Mucosa of rectum (tissue), 2 donors: ENCODE results near the gene CLIP3.
A peak's percentile ranks its signal among the peaks of the same experiment; 100 is the strongest.
"Not testable (repeated sequence)": the region's sequence is repeated elsewhere in the genome, so short reads cannot be mapped to it uniquely, and the experiment has no call there.

Source experiments
- H3K27ac ChIP-seq, 2 donors: one replicate each; pipeline ENCODE4 v1.7.0; 2013; ENCODE audit warnings: inconsistent platforms in 2 of 2, low read depth in 2 of 2, low read length in 2 of 2
- H3K27me3 ChIP-seq, 2 donors: one replicate each; pipeline ENCODE4 v1.7.0; 2013; ENCODE audit warnings: low read length in 2 of 2; ENCODE audit not compliant: control insufficient read depth in 2 of 2, insufficient read depth in 2 of 2
- H3K36me3 ChIP-seq, 2 donors: one replicate each; pipeline ENCODE4 v1.7.0; 2013; ENCODE audit warnings: low read length in 2 of 2; ENCODE audit not compliant: control insufficient read depth in 2 of 2, insufficient read depth in 2 of 2
- H3K4me1 ChIP-seq, 2 donors: one replicate each; pipeline ENCODE4 v1.7.0; 2013; ENCODE audit warnings: low read length in 2 of 2, mild to moderate bottlenecking in 1 of 2; ENCODE audit not compliant: control insufficient read depth in 2 of 2, insufficient read depth in 2 of 2
- H3K4me3 ChIP-seq, 2 donors: one replicate each; pipeline ENCODE4 v1.7.0; 2013; ENCODE audit warnings: low read length in 2 of 2
- H3K9ac ChIP-seq, 2 donors: one replicate each; pipeline ENCODE4 v1.7.0; 2013; ENCODE audit warnings: low read length in 2 of 2, low read depth in 1 of 2, mild to moderate bottlenecking in 1 of 2
- H3K9me3 ChIP-seq, 2 donors: one replicate each; pipeline ENCODE4 v1.7.0; 2013; ENCODE audit warnings: low read length in 2 of 2; ENCODE audit not compliant: control insufficient read depth in 2 of 2
- donor health status: healthy.
- donor health status: Normal muscosa, but diverticular disease.

The CLIP3 gene

GRCh38 chr19:36032251-36033104 lies at the start of gene CLIP3:
Gene CLIP3, minus strand, starts transcription at chr19:36032873. Its CDS starts 516 bp downstream, at chr19:36032357.
- H3K4me1 ChIP-seq: no peaks in the 10 kb centered on the region
- H3K36me3 ChIP-seq: peaks cover 0 to 4% of the 10 kb centered on the region in 2 donors
- H3K27ac ChIP-seq: peak within 1 kb of the TSS in 1 of 2 donors; percentile 23
- peak within 1 kb of the TSS; percentile 54 to 63 for H3K4me3 ChIP-seq
- H3K9ac ChIP-seq: no peak within 1 kb of the TSS
- H3K9me3 ChIP-seq: no peaks in the 10 kb centered on the region
- H3K27me3 ChIP-seq: no peaks in the 10 kb centered on the region

GRCh38 chr19:36081894-36082293 lies 49.2 kb upstream of the CLIP3 start:
- H3K27me3 ChIP-seq: no peaks in the 10 kb centered on the region
- H3K4me1 ChIP-seq: no peaks in the 10 kb centered on the region
- no peak overlapping the region for H3K9ac ChIP-seq
- H3K9me3 ChIP-seq: no peaks in the 10 kb centered on the region
- H3K4me3 ChIP-seq: no peak overlapping the region
- peaks cover 0 to 2% of the 10 kb centered on the region in 2 donors for H3K36me3 ChIP-seq
- no peak overlapping the region for H3K27ac ChIP-seq

DNA sequence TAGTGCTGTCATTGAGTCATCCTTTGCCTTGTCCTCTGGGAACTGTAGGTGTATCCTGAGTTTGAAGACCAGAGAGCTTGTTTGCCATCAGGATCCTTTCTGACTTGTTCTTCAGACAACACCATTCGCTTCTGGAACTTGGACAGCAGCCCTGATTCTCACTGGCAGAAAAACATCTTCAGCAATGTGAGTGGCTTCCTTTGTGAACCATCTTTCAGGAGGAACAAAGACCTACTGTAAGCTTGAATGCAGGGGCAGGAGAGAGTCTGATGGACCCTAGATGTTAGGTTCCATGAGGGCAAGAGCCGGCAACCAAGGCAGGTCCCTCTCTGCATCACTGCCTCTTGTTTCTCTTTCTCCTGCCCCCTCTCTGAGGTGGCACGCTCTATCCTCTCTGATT lies 48.7 kb upstream of the CLIP3 start:
- no peaks in the 10 kb centered on the region for H3K9me3 ChIP-seq
- no peaks in the 10 kb centered on the region for H3K4me1 ChIP-seq
- peaks cover 0 to 2% of the 10 kb centered on the region in 2 donors for H3K36me3 ChIP-seq
- H3K27me3 ChIP-seq: no peaks in the 10 kb centered on the region
- no peak overlapping the region for H3K27ac ChIP-seq
- no peak overlapping the region for H3K4me3 ChIP-seq
- H3K9ac ChIP-seq: no peak overlapping the region

GRCh38 chr19:36079389-36079945 lies 46.8 kb upstream of the CLIP3 start:
- Histone ChIP-seq H3K36me3 (peaks cover 0 to 2% of the 10 kb centered on the region in 2 donors), H3K27me3 (no peaks in the 10 kb centered on the region), H3K9me3 (no peaks in the 10 kb centered on the region), H3K4me3 (no peak overlapping the region), H3K4me1 (no peaks in the 10 kb centered on the region), H3K27ac (no peak overlapping the region), H3K9ac (no peak overlapping the region)

DNA sequence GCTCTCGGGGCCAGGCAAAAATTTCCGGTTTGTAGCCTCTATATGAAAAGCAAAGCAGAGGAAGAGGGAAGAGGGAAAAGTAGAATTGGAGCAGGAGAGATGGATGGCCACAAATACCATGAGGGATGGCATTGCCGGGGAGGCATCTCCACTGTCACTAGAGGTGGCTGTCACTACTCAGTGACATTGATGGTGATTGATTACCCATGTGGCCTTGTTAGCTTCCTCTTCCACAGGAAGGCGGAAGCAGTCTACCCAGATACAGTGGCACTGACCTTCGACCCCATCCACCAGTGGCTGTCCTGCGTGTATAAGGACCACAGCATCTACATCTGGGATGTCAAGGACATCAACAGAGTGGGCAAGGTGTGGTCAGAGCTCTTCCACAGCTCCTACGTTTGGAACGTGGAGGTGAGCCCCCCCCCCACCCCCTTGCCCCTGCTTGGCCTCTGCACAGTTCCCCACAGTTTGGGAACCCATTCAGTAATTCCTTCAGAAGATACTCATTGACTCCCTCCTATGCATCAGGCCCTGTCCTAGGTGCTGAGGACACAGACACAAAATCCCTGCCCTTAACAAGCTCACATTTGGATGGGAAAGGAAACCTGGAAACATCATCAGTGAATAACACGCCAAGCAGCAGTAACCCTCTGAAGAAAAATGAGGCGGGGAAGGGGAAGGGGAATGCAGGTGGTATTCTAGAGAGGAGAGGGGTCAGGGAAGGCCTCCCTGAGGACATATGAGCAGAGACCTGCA lies 40.6 kb upstream of the CLIP3 start:
- H3K9me3 ChIP-seq: no peaks in the 10 kb centered on the region
- H3K36me3 ChIP-seq: peaks cover 0 to 2% of the 10 kb centered on the region in 2 donors
- no peak overlapping the region for H3K9ac ChIP-seq
- no peaks in the 10 kb centered on the region for H3K27me3 ChIP-seq
- H3K27ac ChIP-seq: no peak overlapping the region
- H3K4me3 ChIP-seq: no peak overlapping the region
- peaks cover 0 to 2% of the 10 kb centered on the region in 2 donors for H3K4me1 ChIP-seq

DNA sequence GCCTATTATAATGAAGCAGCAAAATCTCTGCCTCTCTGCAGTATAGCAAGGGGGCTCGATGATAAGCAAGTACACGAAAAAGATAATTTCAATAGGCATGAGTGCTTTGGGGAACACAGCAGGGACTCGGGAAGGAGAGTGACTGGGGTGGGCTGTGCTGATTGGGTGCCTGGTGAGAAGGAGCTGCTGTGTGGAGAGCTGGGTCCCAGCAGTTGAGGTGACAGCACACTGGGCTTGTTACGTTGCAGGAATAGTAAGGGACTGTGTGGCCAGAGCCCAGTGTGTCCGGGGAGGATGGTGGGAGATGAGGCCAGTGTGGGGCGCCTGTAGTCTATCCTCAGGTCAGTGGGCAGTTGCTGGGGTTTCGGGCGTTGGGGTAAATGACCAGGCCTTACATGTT lies 39.4 kb upstream of the CLIP3 start:
- Histone ChIP-seq H3K9me3 (no peaks in the 10 kb centered on the region), H3K27me3 (no peaks in the 10 kb centered on the region), H3K36me3 (peaks cover 0 to 2% of the 10 kb centered on the region in 2 donors), H3K4me3 (no peak overlapping the region), H3K9ac (no peak overlapping the region), H3K27ac (no peak overlapping the region), H3K4me1 (peaks cover 0 to 2% of the 10 kb centered on the region in 2 donors)

- not testable (repeated sequence) for H3K9me3 ChIP-seq, H3K4me1 ChIP-seq, H3K27me3 ChIP-seq, H3K27ac ChIP-seq, H3K4me3 ChIP-seq, H3K36me3 ChIP-seq, H3K9ac ChIP-seq
Observed at GRCh38 chr19:36068810-36069499, 36.3 kb upstream of the CLIP3 start.

- Histone ChIP-seq H3K36me3 (no peaks in the 10 kb centered on the region), H3K4me1 (peaks cover 0 to 2% of the 10 kb centered on the region in 2 donors)
Observed at GRCh38 chr19:36067681-36068080, 35.0 kb upstream of the CLIP3 start.

GRCh38 chr19:36064826-36065225 lies 32.2 kb upstream of the CLIP3 start:
- Histone ChIP-seq H3K4me1 (no peaks in the 10 kb centered on the region), H3K9me3 (no peaks in the 10 kb centered on the region), H3K36me3 (no peaks in the 10 kb centered on the region), H3K27me3 (no peaks in the 10 kb centered on the region), H3K9ac (no peak overlapping the region), H3K27ac (no peak overlapping the region), H3K4me3 (no peak overlapping the region)

More at GRCh38 chr19:36067681-36068080, 35.0 kb upstream of the CLIP3 start:
- no peaks in the 10 kb centered on the region for H3K27me3 ChIP-seq
- no peak overlapping the region for H3K9ac ChIP-seq
- no peak overlapping the region for H3K4me3 ChIP-seq
- no peak overlapping the region for H3K27ac ChIP-seq
- H3K9me3 ChIP-seq: no peaks in the 10 kb centered on the region
